DND-41 (cell line): ENCODE results near the gene DDX56.

Experiments used
- ATAC-seq: fragments of 200-7000 bp; cut with Tn5 transposase; 3 replicates; pipeline ENCODE4 v1.9.1; 2021; ENCODE audit warnings: low read depth; ENCODE audit not compliant: insufficient read depth
- DNase-seq: peaks from one replicate; pipeline ENCODE4 v3.0.0-alpha.2; 2020
- H2AFZ ChIP-seq: 2 replicates; pipeline ENCODE4 v1.6.0; 2012; ENCODE audit warnings: low read depth, low read length
- H3K27ac ChIP-seq: 2 replicates; pipeline ENCODE4 v1.5.1; 2012; ENCODE audit warnings: low read length, inconsistent platforms
- H3K27me3 ChIP-seq: fragments of 200-600 bp; sonication (generic); 2 replicates; pipeline ENCODE4 v1.6.0; 2012; ENCODE audit warnings: low read length, mild to moderate bottlenecking, inconsistent platforms; ENCODE audit not compliant: insufficient read depth, poor library complexity
- H3K36me3 ChIP-seq: 2 replicates; pipeline ENCODE4 v1.5.1; 2012; ENCODE audit warnings: low read length, inconsistent platforms; ENCODE audit not compliant: insufficient read depth
- H3K4me1 ChIP-seq: 2 replicates; pipeline ENCODE4 v1.5.1; 2012; ENCODE audit warnings: mild to moderate bottlenecking, low read length; ENCODE audit not compliant: insufficient read depth
- H3K4me2 ChIP-seq: 2 replicates; pipeline ENCODE4 v1.6.0; 2012; ENCODE audit warnings: mild to moderate bottlenecking, moderate library complexity, low read length, inconsistent platforms; ENCODE audit not compliant: insufficient read depth
- H3K4me3 ChIP-seq, 2 experiments: fragments of 200-600 bp in 1 of 2; shearing (Covaris generic) in 1 of 2; 2 replicates each; pipeline ENCODE4 v1.5.1; 2012 to 2016; ENCODE audit warnings: inconsistent platforms in 2 of 2, low read length in 2 of 2, mild to moderate bottlenecking in 2 of 2, low read depth in 1 of 2, moderate library complexity in 1 of 2
- H3K79me2 ChIP-seq: 2 replicates; pipeline ENCODE4 v1.6.0; 2012; ENCODE audit warnings: low read length, inconsistent platforms; ENCODE audit not compliant: insufficient read depth
- H3K9ac ChIP-seq: 2 replicates; pipeline ENCODE4 v1.6.0; 2012; ENCODE audit warnings: low read depth, mild to moderate bottlenecking, inconsistent platforms, low read length, moderate library complexity
- H3K9me3 ChIP-seq: 2 replicates; pipeline ENCODE4 v1.5.1; 2012; ENCODE audit warnings: low read length, moderate library complexity, mild to moderate bottlenecking, inconsistent platforms; ENCODE audit not compliant: insufficient read depth, severe bottlenecking
- H4K20me1 ChIP-seq: 2 replicates; pipeline ENCODE4 v1.6.0; 2012; ENCODE audit warnings: low read length; ENCODE audit not compliant: insufficient read depth
- CTCF ChIP-seq: IDR thresholded peaks from 2 replicates; pipeline ENCODE4 v1.5.1; 2012; ENCODE audit warnings: borderline replicate concordance, low read length, moderate library complexity, mild to moderate bottlenecking; ENCODE audit not compliant: poor library complexity, severe bottlenecking; ENCODE audit errors: extremely low read depth
- EZH2 ChIP-seq: IDR thresholded peaks from 3 replicates; pipeline ENCODE4 v1.6.1; 2012; ENCODE audit warnings: borderline replicate concordance, low read depth, mild to moderate bottlenecking, moderate library complexity, low read length, inconsistent platforms; ENCODE audit not compliant: severe bottlenecking

Gene DDX56

GRCh38 chr7:44595934-44596635, 22.4 kb upstream of the DDX56 start:
- no peaks in the 10 kb centered on the region for H4K20me1 ChIP-seq
- H3K9ac ChIP-seq: no peak overlapping the region
- no peak overlapping the region for H2AFZ ChIP-seq
- H3K36me3 ChIP-seq: no peaks in the 10 kb centered on the region
- H3K9me3 ChIP-seq: no peaks in the 10 kb centered on the region
- no peaks in the 10 kb centered on the region for H3K4me1 ChIP-seq
- TF ChIP-seq CTCF: no peak
- TF ChIP-seq EZH2: no peak
- no peaks in the 10 kb centered on the region for H3K79me2 ChIP-seq
- ATAC-seq (no peak), DNase-seq (no peak)
- no peak overlapping the region for H3K27ac ChIP-seq
- no peak overlapping the region for H3K4me2 ChIP-seq
- H3K27me3 ChIP-seq: no peaks in the 10 kb centered on the region
- no peak overlapping the region for H3K4me3 ChIP-seq

GRCh38 chr7:44590910-44591309, 17.2 kb upstream of the DDX56 start:
- Histone ChIP-seq H3K79me2 (no peaks in the 10 kb centered on the region), H4K20me1 (no peaks in the 10 kb centered on the region), H2AFZ (no peak overlapping the region), H3K9ac (no peak overlapping the region), H3K4me2 (no peak overlapping the region), H3K4me1 (no peaks in the 10 kb centered on the region), H3K4me3 (no peak overlapping the region), H3K27ac (no peak overlapping the region), H3K36me3 (no peaks in the 10 kb centered on the region), H3K27me3 (no peaks in the 10 kb centered on the region), H3K9me3 (no peaks in the 10 kb centered on the region)
- ATAC-seq (no peak), DNase-seq (no peak)
- TF ChIP-seq EZH2 (no peak), CTCF (no peak)

GRCh38 chr7:44587843-44588711, 14.4 kb upstream of the DDX56 start:
- Histone ChIP-seq H3K4me3 (no peak overlapping the region), H2AFZ (no peak overlapping the region; the same call in 1 of the 2 replicates), H3K27me3 (no peaks in the 10 kb centered on the region), H3K79me2 (no peaks in the 10 kb centered on the region; the same call in 1 of the 2 replicates), H4K20me1 (no peaks in the 10 kb centered on the region), H3K9me3 (no peaks in the 10 kb centered on the region), H3K4me1 (peaks cover 3% of the 10 kb centered on the region), H3K4me2 (no peak overlapping the region), H3K9ac (no peak overlapping the region), H3K36me3 (no peaks in the 10 kb centered on the region), H3K27ac (no peak overlapping the region)
- ATAC-seq: peak; percentile 79
- DNase-seq: peak; percentile 52
- TF ChIP-seq CTCF: peak; percentile 72
- no peak for TF ChIP-seq EZH2
